HepG2 (cell line): ENCODE results near the gene CSTF3. TPM values are rescaled to one million over a fixed set of nuclear protein-coding genes. Genes with fewer than 3 reads are reported as not detected.
A peak's percentile ranks its signal among the peaks of the same experiment; 100 is the strongest.

ENCODE experiments used
- ATAC-seq: fragments of 200-7000 bp; cut with Tn5 transposase; 3 replicates; pipeline ENCODE4 v1.9.1; 2020; ENCODE audit warnings: mild to moderate bottlenecking, moderate library complexity
- BruUV-seq: library from RNA; stranded (reverse); fragments of 400-500 nt; replicated peaks from 2 replicates; lab custom pipeline; 2021; lab: Mats Ljungman, UMichigan
- CTCF ChIA-PET: fragments of 300-600 bp; formaldehyde crosslinking; extraction: SDS; loops from one replicate; lab custom pipeline; 2021; ENCODE audit warnings: low total read pairs, inconsistent platforms, low intra/inter-chr PET ratio; lab: Yijun Ruan, JAX
- POLR2A ChIA-PET: fragments of 350-600 bp; sonication (Branson Sonifier 250); formaldehyde crosslinking; loops from one replicate; lab custom pipeline; 2020; ENCODE audit warnings: antibody characterized with exemption, inconsistent platforms; lab: Yijun Ruan, JAX
- DNase-seq: peaks from one replicate; pipeline ENCODE4 v3.0.0-alpha.2; 2015; ENCODE audit warnings: low spot score
- FAIRE-seq: peaks from 3 replicates; lab custom pipeline; 2011; peaks lifted over from hg19 to GRCh38; lab: Jason Lieb, UNC
- H2AFZ ChIP-seq: one replicate; pipeline ENCODE4 v1.6.1; 2011; ENCODE audit warnings: low read length, inconsistent platforms
- H3K27ac ChIP-seq: fragments of 300-600 bp; 3 replicates; pipeline ENCODE4 v1.8.0; 2011; ENCODE audit warnings: mixed run types, mild to moderate bottlenecking, mixed read lengths, low read length, inconsistent platforms; ENCODE audit not compliant: insufficient read depth; ENCODE audit errors: extremely low read length
- H3K27me3 ChIP-seq, 2 experiments: fragments of 200-600 bp in 1 of 2; 2 replicates in 1 of 2; 3 replicates in 1 of 2; pipeline versions ENCODE4 v1.6.0 to v1.8.0; 2011; ENCODE audit warnings: low read length in 2 of 2, mild to moderate bottlenecking in 2 of 2, moderate library complexity in 2 of 2, inconsistent platforms in 1 of 2; ENCODE audit not compliant: insufficient read depth in 2 of 2, control insufficient read depth in 1 of 2
- H3K36me3 ChIP-seq, 2 experiments: fragments of 200-600 bp in 1 of 2; replicated peaks in 1 of 2; 2 replicates in 1 of 2; 3 replicates in 1 of 2; pipeline versions ENCODE4 v1.5.1 to v1.8.0; 2011; ENCODE audit warnings: low read length in 2 of 2, inconsistent platforms in 1 of 2; ENCODE audit not compliant: insufficient read depth in 2 of 2, control insufficient read depth in 1 of 2
- H3K4me1 ChIP-seq: 2 replicates; pipeline ENCODE4 v1.5.1; 2012; ENCODE audit warnings: low read length, inconsistent platforms; ENCODE audit not compliant: insufficient read depth
- H3K4me2 ChIP-seq: 2 replicates; pipeline ENCODE4 v1.6.0; 2011; ENCODE audit warnings: low read depth, low read length, inconsistent platforms
- H3K4me3 ChIP-seq, 3 experiments: fragments of 200-600 bp in 1 of 3; sonication (generic), shearing (Covaris generic) in 1 of 3; replicated peaks in 1 of 3; 2 replicates each; pipeline ENCODE4 v1.5.1; 2011 to 2016; ENCODE audit warnings: low read length in 3 of 3, inconsistent platforms in 2 of 3, low read depth in 2 of 3, mild to moderate bottlenecking in 2 of 3, control low read depth in 1 of 3, mixed read lengths in 1 of 3; ENCODE audit not compliant: insufficient read depth in 1 of 3
- H3K79me2 ChIP-seq: one replicate; pipeline ENCODE4 v1.6.1; 2011; ENCODE audit warnings: low read length, inconsistent platforms; ENCODE audit not compliant: insufficient read depth
- H3K9ac ChIP-seq: 2 replicates; pipeline ENCODE4 v1.6.0; 2011; ENCODE audit warnings: mild to moderate bottlenecking, low read depth, low read length, inconsistent platforms; ENCODE audit not compliant: insufficient read depth
- H3K9me3 ChIP-seq: 2 replicates; pipeline ENCODE4 v1.5.1; 2012; ENCODE audit warnings: mild to moderate bottlenecking, low read length
- H4K20me1 ChIP-seq: 2 replicates; pipeline ENCODE4 v1.6.0; 2011; ENCODE audit warnings: inconsistent platforms, mild to moderate bottlenecking, low read length, moderate library complexity; ENCODE audit not compliant: insufficient read depth
- ATF7 ChIP-seq, 2 experiments: fragments of 450-650 bp in 1 of 2; sonication (generic) in 1 of 2; formaldehyde crosslinking in 1 of 2; IDR thresholded peaks; 2 replicates each; pipeline versions ENCODE4 v1.4.0 to v1.6.1; 2016 to 2020; ENCODE audit warnings: antibody characterized with exemption in 1 of 2, mild to moderate bottlenecking in 1 of 2, missing genetic modification reagents in 1 of 2
- FIP1L1 ChIP-seq: fragments of 200-400 bp; formaldehyde crosslinking; IDR thresholded peaks from 2 replicates; pipeline ENCODE4 v1.6.1; 2018; ENCODE audit warnings: low read depth, mild to moderate bottlenecking, low read length, moderate library complexity, borderline replicate concordance; ENCODE audit not compliant: insufficient read depth
- TBX2 ChIP-seq: sonication (generic); formaldehyde crosslinking; IDR thresholded peaks from 2 replicates; pipeline ENCODE4 v1.5.0; 2020; ENCODE audit warnings: missing genetic modification reagents, mild to moderate bottlenecking, borderline replicate concordance
- WGBS: methylation state at CpG from one replicate; pipeline ENCODE4 v1.1.6; 2017; ENCODE audit warnings: low lambda C conversion rate; 5-methylcytosine and 5-hydroxymethylcytosine counted together
- in situ Hi-C: cut with HindIII; loops from 2 replicates; pipeline ENCODE4 v1.10.0; 2017; ENCODE audit warnings: low pct_unique_long_range_greater_than_20kb; ENCODE audit not compliant: extremely low pct_ligation_motif_present
- intact Hi-C: fragments of 100-400 bp; cut with micrococcal nuclease; formaldehyde crosslinking; loops from one replicate; pipeline ENCODE4 v1.10.0; 2022; ENCODE audit not compliant: unreplicated experiment
- polyA plus RNA-seq, 8 experiments: library from polyadenylated mRNA; depleted of rRNA in 3 of 8; stranded (reverse) in 7 of 8; unstranded in 1 of 8; fragments of >200 nt; fragmentation: Illumina TruSeq in 4 of 8; extraction: Trizol in 4 of 8; gene quantifications; 2 replicates each; pipeline versions ENCODE4 v1.2.1 to v1.2.3, GENCODE V29; 2011 to 2016; ENCODE audit warnings: low read depth in 4 of 8, missing spikeins in 1 of 8, mixed read lengths in 1 of 8; ENCODE audit not compliant: insufficient read depth in 1 of 8
- total RNA-seq, 5 experiments: library from RNA; depleted of rRNA; stranded (reverse); fragments of >200 nt; fragmentation: Illumina TruSeq; extraction: Trizol; gene quantifications; 2 replicates each; pipeline ENCODE4 v1.2.3, GENCODE V29; 2016; ENCODE audit warnings: low read depth in 1 of 5

Gene CSTF3
- total and polyA plus RNA-seq, 2 of the 13 experiments (the other 11 are each of a cell fraction or from before 2014, with no cell fraction given): 21.5 to 43.6 TPM

DNA sequence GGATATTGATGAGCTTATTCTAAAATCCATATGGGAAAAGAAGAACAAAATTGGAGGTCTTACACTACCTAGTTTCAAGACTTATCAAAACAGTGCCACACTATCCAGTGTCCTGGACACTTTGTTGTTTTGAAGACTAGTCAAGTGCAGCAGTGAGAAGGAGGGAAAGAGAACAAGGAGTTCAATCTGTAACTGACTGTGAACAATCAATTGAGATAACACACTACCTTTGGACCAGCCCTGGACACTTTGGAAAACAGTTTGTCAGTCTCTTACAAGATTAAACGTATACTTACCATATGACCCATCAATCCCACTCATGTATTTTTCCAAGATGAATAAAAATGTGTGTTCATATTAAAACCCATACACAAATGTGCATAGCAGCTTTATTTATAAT lies 10.0 kb upstream of the CSTF3 start:
- H3K27me3 ChIP-seq: no peaks in the 10 kb centered on the region
- H3K36me3 ChIP-seq: no peaks in the 10 kb centered on the region
- in situ Hi-C loops: loop anchor here (5.0 kb wide), 1 partner anchor 161 kb away; no protein-coding TSS in a partner anchor
- BruUV-seq: no TSS peak
- H3K4me3 ChIP-seq: no peak overlapping the region
- TF ChIP-seq TBX2 (CRISPR knock-in tag): no peak
- H2AFZ ChIP-seq: no peak overlapping the region
- intact Hi-C loops: no loop called here
- ATAC-seq (no peak), FAIRE-seq (no peak), DNase-seq (no peak)
- no peak overlapping the region for H3K4me2 ChIP-seq
- H3K27ac ChIP-seq: no peak overlapping the region
- ChIA-PET CTCF (no interaction called here), POLR2A (no interaction called here)
- H3K4me1 ChIP-seq: peaks cover 5% of the 10 kb centered on the region; the same call in 1 of the 2 replicates
- no peaks in the 10 kb centered on the region for H4K20me1 ChIP-seq
- 30% methylated on average over 1 of the region's 1 CpG for WGBS
- no peak overlapping the region for H3K9ac ChIP-seq
- no peaks in the 10 kb centered on the region for H3K79me2 ChIP-seq
- no peaks in the 10 kb centered on the region for H3K9me3 ChIP-seq

- FAIRE-seq: no peak
- 87% methylated on average over 4 of the region's 4 CpGs for WGBS
- no peak for ATAC-seq
- ChIA-PET CTCF (no interaction called here), POLR2A (no interaction called here)
- Histone ChIP-seq H2AFZ (no peak overlapping the region), H3K36me3 (no peaks in the 10 kb centered on the region), H3K79me2 (no peaks in the 10 kb centered on the region), H3K27ac (no peak overlapping the region), H3K4me3 (no peak overlapping the region), H3K27me3 (no peaks in the 10 kb centered on the region), H3K4me2 (no peak overlapping the region), H3K9me3 (no peaks in the 10 kb centered on the region), H3K9ac (no peak overlapping the region), H3K4me1 (peaks cover 5% of the 10 kb centered on the region; the same call in 1 of the 2 replicates), H4K20me1 (no peaks in the 10 kb centered on the region)
- no TSS peak for BruUV-seq
- TF ChIP-seq ATF7 (IDR thresholded peaks at IDR 0.05) (peak; percentile 38), ATF7 (CRISPR knock-in tag; IDR thresholded peaks at IDR 0.05) (no peak), FIP1L1 (no peak)
- in situ Hi-C loops: loop anchor here (10.0 kb wide), 1 partner anchor 516 kb away; no protein-coding TSS in a partner anchor
- intact Hi-C loops: no loop called here
- no peak for DNase-seq
These were observed 7.5 kb upstream of the CSTF3 start for GRCh38 chr11:33168709-33169200.
